Embryonic facial prominence (tissue), 1 donor: Measurements from ENCODE around the gene R3HCC1L.
"Not testable (repeated sequence)": the region's sequence is repeated elsewhere in the genome, so short reads cannot be mapped to it uniquely, and the experiment has no call there.

Experiments used
- DNase-seq: peaks from one replicate; pipeline ENCODE4 v3.0.0-alpha.2; 2016; ENCODE audit errors: extremely low spot score

R3HCC1L gene

DNA sequence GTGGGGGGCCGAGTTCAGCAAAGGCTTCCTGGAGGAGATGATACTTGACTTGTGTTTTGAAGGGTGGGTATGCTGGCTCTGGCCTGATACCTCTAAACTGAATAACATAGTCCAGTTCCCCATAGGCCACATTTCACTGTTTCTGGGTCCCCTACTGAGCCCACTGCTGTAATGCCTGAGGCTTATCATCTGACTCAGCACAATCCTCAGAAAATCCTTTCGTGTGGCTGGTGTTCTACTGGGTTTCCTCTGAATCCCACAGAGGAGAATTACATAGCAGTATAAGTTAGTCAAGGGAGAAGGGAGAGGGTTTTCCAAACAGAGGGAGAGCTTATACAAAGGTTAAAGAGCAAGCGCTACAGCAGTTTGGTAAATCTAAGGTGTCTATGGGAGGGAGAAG lies 2.8 kb upstream of the R3HCC1L start:
- no peak for DNase-seq

GRCh38 chr10:98133075-98133752 lies 1.2 kb upstream of the R3HCC1L start:
- not testable (repeated sequence) for DNase-seq

GRCh38 chr10:98134117-98134430 lies 383 bp upstream of the R3HCC1L start:
- DNase-seq: no peak

DNA sequence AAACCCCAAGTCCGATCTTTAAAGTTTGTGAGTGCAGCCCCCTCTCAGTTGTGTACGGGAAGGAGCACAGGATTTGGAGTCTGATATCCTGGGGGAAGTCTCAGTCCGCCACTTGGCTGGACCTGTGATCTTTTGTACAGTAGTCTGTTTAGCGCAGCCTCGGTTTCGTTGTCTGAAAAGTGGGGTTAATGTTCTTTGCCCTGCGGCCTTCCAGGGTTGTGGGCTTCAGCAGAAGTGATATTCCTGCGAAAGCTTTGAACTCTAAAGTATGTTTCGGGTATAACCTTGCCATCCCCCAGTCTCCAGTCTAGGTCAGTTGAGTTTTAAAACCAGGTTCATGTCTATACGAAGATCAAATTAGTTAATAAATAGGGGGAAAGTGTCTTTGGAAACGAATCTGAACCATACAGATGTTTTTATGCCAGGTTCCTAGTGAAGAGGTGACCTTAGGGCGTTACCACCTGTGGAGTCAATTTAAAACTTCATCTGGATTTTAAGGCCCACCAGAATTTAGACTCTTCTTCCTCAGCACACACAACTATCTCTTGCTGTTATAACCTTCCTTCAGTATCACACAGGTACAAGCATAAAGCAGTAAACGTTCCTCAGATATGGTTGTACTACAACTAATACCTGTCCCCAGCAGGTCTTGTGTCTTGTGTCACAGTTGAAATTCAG lies 904 bp downstream of the R3HCC1L start:
- DNase-seq: no peak

- DNase-seq: not testable (repeated sequence)
These were observed 2.3 kb downstream of the R3HCC1L start for GRCh38 chr10:98136775-98137174.

DNA sequence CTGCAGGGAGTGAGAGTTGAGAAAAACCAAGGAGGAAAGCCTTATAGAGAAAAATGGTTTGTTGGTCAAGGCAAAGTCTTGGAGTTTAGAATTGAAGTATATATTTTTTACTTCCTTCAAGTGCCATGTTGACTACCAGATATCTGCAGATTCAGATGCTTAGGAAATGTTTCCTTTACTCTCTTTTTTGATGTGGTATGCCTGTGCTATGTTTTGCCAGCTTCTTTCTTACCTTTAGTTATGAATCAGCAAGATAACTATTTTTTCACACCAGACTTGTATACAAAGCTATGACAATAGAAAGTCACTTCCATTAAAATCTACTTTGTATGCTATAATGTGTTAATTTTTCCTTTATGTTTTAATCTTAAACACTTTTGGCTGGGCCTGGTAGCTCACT lies 3.6 kb downstream of the R3HCC1L start:
- no peak for DNase-seq

DNA sequence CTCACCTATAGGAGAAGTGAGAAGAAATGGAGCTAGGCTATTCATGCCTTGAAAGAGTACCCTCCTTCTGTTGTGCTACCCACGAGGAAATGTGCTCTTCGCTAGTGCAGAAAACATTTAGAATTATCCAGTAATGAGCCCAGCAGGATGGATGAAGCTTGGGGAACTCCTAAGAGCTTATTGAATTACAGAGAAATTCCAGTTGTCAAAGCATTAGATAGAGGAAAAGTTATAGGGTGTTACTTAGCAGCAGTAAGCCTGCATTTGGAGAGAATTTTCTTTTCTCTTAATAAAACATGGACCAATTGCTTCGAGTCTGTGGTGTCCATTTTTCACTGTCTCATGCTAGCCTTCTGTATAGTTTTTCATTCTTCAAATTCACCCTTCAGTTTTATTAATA lies 5.0 kb downstream of the R3HCC1L start:
- DNase-seq: no peak

GRCh38 chr10:98141484-98142073 lies 7.1 kb downstream of the R3HCC1L start:
- DNase-seq: no peak

GRCh38 chr10:98144985-98145384 lies 10.5 kb downstream of the R3HCC1L start:
- DNase-seq: no peak

GRCh38 chr10:98149858-98150257 lies 15.4 kb downstream of the R3HCC1L start:
- no peak for DNase-seq

DNA sequence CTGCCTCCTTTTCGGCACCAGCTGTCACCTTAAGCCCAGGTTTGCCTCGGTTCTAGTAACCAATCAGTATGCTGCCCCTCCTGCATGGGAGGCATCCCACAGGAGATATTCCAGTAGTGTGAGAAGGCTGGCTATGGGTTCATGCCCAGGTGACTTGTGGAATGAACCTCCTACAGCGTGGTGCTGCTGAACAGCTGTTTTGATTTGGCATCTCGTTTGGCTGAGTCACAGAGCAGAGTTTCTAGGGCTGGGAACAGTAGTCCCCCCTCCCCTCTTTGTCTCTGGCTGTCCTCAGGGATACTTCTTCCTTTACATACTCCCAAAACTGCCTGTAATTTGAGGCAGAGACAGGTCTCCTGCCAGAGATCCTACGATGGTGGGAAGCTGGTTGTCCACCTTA lies 16.1 kb downstream of the R3HCC1L start:
- DNase-seq: no peak

- DNase-seq: not testable (repeated sequence)
These were observed 18.3 kb downstream of the R3HCC1L start for GRCh38 chr10:98152778-98153177.

DNA sequence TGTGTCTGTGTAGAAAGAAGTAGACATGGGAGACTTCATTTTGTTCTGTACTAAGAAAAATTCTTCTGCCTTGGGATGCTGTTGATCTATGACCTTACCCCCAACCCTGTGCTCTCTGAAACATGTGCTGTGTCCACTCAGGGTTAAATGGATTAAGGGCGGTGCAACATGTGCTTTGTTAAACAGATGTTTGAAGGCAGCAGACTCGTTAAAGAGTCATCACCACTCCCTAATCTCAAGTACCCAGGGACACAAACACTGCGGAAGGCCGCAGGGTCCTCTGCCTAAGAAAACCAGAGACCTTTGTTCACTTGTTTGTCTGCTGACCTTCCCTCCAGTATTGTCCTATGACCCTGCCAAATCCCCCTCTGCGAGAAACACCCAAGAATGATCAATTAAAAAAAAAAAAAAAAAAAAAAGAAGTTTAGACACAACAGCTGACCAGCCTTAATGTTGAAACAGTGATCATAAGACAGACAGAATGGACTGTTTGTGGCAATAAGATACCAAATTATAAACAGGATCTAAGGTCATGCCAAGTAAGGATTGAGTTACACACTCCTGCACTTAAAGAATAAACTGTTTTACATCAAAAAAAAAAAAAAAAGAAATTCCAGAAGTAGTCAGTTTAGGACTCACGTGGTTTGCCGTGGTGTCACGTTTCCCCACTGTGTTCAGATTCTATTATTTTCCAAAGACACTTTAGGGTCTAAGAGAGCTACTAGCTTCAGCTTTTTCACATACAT lies 18.9 kb downstream of the R3HCC1L start:
- DNase-seq: not testable (repeated sequence)

- DNase-seq: no peak
These were observed 19.6 kb downstream of the R3HCC1L start for GRCh38 chr10:98154076-98154475.

DNA sequence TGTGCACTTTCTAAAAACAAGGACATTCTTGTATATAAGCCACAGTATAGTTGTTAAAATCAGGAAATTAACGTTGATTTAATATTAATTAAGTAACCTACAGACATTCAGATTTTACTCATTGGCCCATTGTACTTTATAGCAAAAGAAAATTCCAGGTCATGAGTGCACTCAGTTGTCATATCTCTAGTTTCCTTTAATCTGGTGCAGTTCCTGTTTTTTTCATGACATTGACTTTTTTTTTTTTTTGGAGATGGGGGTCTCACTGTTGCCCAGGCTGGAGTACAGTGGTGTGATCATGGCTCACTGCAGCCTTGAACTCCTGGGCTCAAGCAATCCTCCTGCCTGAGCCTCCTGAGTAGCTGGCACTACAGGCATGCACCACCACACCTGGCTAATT lies 24.1 kb downstream of the R3HCC1L start:
- DNase-seq: no peak

DNA sequence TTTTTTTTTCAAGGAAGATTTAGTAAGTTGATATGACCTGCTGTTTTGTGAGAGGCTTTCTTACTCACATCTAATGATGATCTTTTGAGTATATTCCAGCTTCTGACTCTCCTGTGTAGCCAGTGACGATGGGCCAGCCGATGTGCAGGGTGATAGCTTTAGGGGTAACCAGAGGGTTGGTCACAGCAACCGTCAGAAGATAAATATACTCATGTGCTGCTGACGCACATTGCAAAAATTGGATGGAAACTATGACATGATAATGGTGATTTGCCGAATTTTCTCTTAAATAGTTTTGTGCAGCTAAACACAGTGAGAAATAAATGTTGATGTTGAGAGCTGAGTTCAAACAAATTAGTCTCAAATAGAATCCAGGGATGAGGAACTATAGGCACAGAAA lies 29.5 kb downstream of the R3HCC1L start:
- DNase-seq: no peak

GRCh38 chr10:98167191-98167590 lies 32.7 kb downstream of the R3HCC1L start:
- DNase-seq: no peak

- no peak for DNase-seq
These were observed 33.7 kb downstream of the R3HCC1L start for GRCh38 chr10:98168147-98168546.

- DNase-seq: no peak
These were observed 34.3 kb downstream of the R3HCC1L start for GRCh38 chr10:98168766-98169165.

DNA sequence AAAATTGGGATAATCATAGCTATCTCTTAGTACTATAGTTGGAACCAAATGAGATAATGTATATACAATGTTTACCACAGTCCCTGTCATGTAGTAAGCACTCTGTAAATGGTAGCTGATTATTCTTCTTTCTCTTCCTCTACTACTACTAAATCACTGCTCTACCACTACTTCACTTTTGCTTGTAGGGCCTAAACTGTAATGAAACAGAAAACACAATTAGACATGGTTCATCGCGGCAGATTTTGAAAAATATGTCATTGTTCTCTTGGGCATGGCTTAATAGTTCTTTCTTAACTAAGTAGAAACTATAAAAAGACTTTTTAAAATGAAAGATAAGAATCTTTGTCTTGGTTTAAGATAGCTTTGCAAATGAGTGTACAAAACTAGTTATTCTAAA lies 34.9 kb downstream of the R3HCC1L start:
- no peak for DNase-seq

- no peak for DNase-seq
These were observed 36.0 kb downstream of the R3HCC1L start for GRCh38 chr10:98170249-98171117.

DNA sequence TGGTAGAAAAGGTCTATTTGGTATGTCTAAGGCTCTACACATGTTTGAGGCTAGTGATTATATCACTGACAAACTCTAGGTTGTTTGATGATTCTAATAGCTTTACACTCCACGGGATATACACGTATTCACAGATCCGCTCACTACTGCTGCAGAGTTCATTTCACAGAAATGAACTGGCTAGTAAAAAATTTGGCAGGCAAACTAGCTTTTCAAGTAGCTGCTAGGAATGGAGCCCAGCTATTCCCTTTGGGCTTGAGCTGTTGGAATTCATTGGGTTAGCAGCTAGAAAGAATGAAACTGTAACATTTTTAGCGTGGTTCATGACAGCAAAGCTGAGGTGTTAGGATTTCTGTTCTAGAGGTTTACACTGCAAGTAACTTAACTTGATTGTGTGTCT lies 37.6 kb downstream of the R3HCC1L start:
- DNase-seq: no peak
